Measurements from ENCODE around the gene KCNK16. TPM values are rescaled to one million over a fixed set of nuclear protein-coding genes. Genes with fewer than 3 reads are reported as not detected.

KCNK16 gene
- total RNA-seq (not detected), polyA plus RNA-seq (not detected)
- long read RNA-seq, donor 1 = 0 reads
- long read RNA-seq, donor 2, partial matches to known transcripts = 0 of 3 reads
- long read RNA-seq, donor 2, other reads (novel, unspliced or antisense) = 0 of 3 reads

- no peak within 1 kb of the TSS for H3K4me3 ChIP-seq
- H3K27me3 ChIP-seq (replicated peaks in 1 of 7) = peaks cover 0 to 19% (median 0%) of the 10 kb centered on the region in 7 donors
- peaks cover 0 to 8% (median 0%) of the 10 kb centered on the region in 6 donors for H3K4me1 ChIP-seq
- intact Hi-C loops (cut with DNase I; ENCODE audit: low total_unique reads) = no loop called here
- 75 to 91% (median 83%) methylated on average over 6 to 11 of the region's 11 CpGs for WGBS, 5 donors
- H3K36me3 ChIP-seq = no peaks in the 10 kb centered on the region
- no peak for DNase-seq
- no peaks in the 10 kb centered on the region for H3K9me3 ChIP-seq
- no peak for TF ChIP-seq POLR2AphosphoS5 (IDR thresholded peaks at IDR 0.05)
- no peak for TF ChIP-seq POLR2A (IDR thresholded peaks at IDR 0.05)
- TF ChIP-seq, protein P1, sequence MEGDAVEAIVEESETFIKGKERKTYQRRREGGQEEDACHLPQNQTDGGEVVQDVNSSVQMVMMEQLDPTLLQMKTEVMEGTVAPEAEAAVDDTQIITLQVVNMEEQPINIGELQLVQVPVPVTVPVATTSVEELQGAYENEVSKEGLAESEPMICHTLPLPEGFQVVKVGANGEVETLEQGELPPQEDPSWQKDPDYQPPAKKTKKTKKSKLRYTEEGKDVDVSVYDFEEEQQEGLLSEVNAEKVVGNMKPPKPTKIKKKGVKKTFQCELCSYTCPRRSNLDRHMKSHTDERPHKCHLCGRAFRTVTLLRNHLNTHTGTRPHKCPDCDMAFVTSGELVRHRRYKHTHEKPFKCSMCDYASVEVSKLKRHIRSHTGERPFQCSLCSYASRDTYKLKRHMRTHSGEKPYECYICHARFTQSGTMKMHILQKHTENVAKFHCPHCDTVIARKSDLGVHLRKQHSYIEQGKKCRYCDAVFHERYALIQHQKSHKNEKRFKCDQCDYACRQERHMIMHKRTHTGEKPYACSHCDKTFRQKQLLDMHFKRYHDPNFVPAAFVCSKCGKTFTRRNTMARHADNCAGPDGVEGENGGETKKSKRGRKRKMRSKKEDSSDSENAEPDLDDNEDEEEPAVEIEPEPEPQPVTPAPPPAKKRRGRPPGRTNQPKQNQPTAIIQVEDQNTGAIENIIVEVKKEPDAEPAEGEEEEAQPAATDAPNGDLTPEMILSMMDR (IDR thresholded peaks at IDR 0.05 in 8 of 11, conservative IDR thresholded peaks at IDR 0.05 in 3 of 11) = no peak
- no peak within 1 kb of the TSS for H3K27ac ChIP-seq
Observed at GRCh38 chr6:39322306-39322850, at the start of gene KCNK16. Gene KCNK16, minus strand, starts transcription at chr6:39322702. Its CDS starts 162 bp downstream, at chr6:39322540.

DNA sequence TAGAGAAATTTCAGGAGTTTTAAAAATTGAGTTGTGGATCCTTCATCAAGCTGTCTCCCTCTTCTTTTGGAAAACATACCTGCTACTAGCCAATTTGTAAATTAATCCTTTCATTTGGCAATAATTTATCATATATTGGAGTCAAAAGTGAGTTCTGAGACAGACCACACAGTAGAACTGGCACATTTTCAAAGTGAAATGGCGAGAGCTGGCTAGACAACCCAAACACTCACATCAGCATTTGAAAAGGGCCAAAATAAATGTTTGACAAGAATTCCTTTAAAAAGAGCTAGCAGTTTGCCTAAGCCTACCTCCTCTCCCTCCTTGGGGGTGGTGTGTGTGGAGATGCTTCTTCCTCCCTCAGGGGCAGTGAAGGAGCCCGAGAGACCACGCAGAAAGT, 47.9 kb upstream of the KCNK16 start:
- Histone ChIP-seq H3K4me3 (no peak overlapping the region), H3K36me3 (no peaks in the 10 kb centered on the region), H3K27ac (no peak overlapping the region), H3K27me3 (replicated peaks in 1 of 7) (peaks cover 0 to 22% (median 0%) of the 10 kb centered on the region in 7 donors), H3K4me1 (no peaks in the 10 kb centered on the region), H3K9me3 (no peaks in the 10 kb centered on the region)
- no peak for TF ChIP-seq POLR2AphosphoS5 (IDR thresholded peaks at IDR 0.05)
- TF ChIP-seq, protein P1 (IDR thresholded peaks at IDR 0.05 in 8 of 11, conservative IDR thresholded peaks at IDR 0.05 in 3 of 11) = no peak
- no peak for TF ChIP-seq POLR2A (IDR thresholded peaks at IDR 0.05)
- no peak for DNase-seq
- 79 to 89% (median 87%) methylated on average over 3 of the region's 3 CpGs for WGBS, 5 donors
- intact Hi-C loops (cut with DNase I; ENCODE audit: low total_unique reads) = loop anchor here (10.0 kb wide), 1 partner anchor 524 kb away; no protein-coding TSS in a partner anchor

DNA sequence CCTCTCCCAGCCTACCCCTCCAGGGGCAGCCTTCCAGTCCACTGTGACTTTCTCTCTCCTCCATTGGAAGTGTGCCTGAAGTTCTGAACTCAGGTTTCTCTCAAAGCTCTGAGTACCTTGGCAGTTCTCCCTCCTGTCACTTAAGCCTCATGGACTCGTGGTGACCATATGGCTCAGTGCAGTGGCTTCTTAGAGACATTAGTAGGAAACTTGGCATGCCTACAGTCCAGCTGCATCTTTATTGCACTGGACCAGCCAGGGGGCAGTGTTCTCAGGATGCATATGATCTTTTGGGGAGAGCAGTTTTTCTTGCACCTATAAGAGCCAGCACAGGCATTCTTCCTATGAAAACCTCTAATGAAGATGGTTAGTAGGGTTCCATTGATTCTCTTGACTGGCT, 47.5 kb upstream of the KCNK16 start:
- no peaks in the 10 kb centered on the region for H3K9me3 ChIP-seq
- no peak overlapping the region for H3K27ac ChIP-seq
- H3K4me1 ChIP-seq = no peaks in the 10 kb centered on the region
- intact Hi-C loops (cut with DNase I; ENCODE audit: low total_unique reads) = loop anchor here (10.0 kb wide), 1 partner anchor 525 kb away; no protein-coding TSS in a partner anchor
- peaks cover 0 to 22% (median 0%) of the 10 kb centered on the region in 7 donors for H3K27me3 ChIP-seq (replicated peaks in 1 of 7)
- no peak overlapping the region for H3K4me3 ChIP-seq
- no peak for DNase-seq
- no peaks in the 10 kb centered on the region for H3K36me3 ChIP-seq
- 30 to 64% (median 54%) methylated on average over 1 of the region's 1 CpG for WGBS, 5 donors
- TF ChIP-seq, protein P1 (IDR thresholded peaks at IDR 0.05 in 8 of 11, conservative IDR thresholded peaks at IDR 0.05 in 3 of 11) = no peak
- no peak for TF ChIP-seq POLR2A (IDR thresholded peaks at IDR 0.05)

DNA sequence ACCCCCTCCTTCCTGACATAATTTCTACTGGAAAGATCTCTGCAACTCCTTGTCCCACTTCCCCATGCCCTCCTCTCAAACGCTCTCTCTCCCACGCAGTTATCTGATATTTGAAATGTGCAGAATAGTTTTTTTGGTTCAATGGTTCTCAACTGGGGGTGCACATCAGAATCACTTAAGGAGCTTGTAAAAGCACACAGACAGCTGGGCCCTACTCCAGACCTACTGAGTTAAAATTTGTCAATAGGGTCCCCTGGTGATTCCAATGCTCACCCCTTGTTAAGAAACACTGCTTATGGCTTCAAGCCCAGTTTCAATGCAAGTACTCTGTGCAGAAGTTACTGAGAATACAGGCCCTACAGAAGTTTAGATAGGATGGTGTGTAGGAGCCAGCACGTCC, 45.2 kb upstream of the KCNK16 start:
- no peak for DNase-seq
- Histone ChIP-seq H3K36me3 (no peaks in the 10 kb centered on the region), H3K4me3 (no peak overlapping the region), H3K4me1 (no peaks in the 10 kb centered on the region), H3K27ac (no peak overlapping the region), H3K27me3 (replicated peaks in 1 of 7) (peaks cover 0 to 22% (median 0%) of the 10 kb centered on the region in 7 donors), H3K9me3 (no peaks in the 10 kb centered on the region)
- intact Hi-C loops (cut with DNase I; ENCODE audit: low total_unique reads) = no loop called here
- TF ChIP-seq POLR2A (IDR thresholded peaks at IDR 0.05) (no peak), POLR2AphosphoS5 (IDR thresholded peaks at IDR 0.05) (no peak)
- TF ChIP-seq, protein P1 (IDR thresholded peaks at IDR 0.05 in 8 of 11, conservative IDR thresholded peaks at IDR 0.05 in 3 of 11) = no peak
- 63 to 84% (median 78%) methylated on average over 3 of the region's 3 CpGs for WGBS, 5 donors
